Mammary epithelial cell (primary cell): ENCODE data around the gene EFNB1.

Experiments
- CTCF ChIP-seq, 2 donors: IDR thresholded peaks in 1 of 2; conservative IDR thresholded peaks in 1 of 2; 2 replicates each; pipeline ENCODE4 v1.5.1; 2011 to 2012; ENCODE audit warnings: inconsistent platforms in 2 of 2, low read length in 2 of 2, mild to moderate bottlenecking in 2 of 2, control low read depth in 1 of 2, low read depth in 1 of 2; ENCODE audit not compliant: insufficient read depth in 1 of 2; ENCODE audit errors: extremely low read depth in 1 of 2
- EZH2 ChIP-seq: IDR thresholded peaks from 2 replicates; pipeline ENCODE4 v1.6.1; 2012; ENCODE audit warnings: low read length, inconsistent platforms, borderline replicate concordance

- TF ChIP-seq CTCF (conservative IDR thresholded peaks at IDR 0.05 in 1 of 2, IDR thresholded peaks at IDR 0.05 in 1 of 2; ENCODE audit: extremely low read depth in 1 of 2, insufficient read depth in 1 of 2, low read depth in 1 of 2, low read length in 2 of 2): no peak
- TF ChIP-seq EZH2: no peak
Observed at GRCh38 chrX:68831405-68832100, 2.7 kb downstream of the EFNB1 start.
